Measurements from ENCODE around the gene PNISR.

Gene PNISR

DNA sequence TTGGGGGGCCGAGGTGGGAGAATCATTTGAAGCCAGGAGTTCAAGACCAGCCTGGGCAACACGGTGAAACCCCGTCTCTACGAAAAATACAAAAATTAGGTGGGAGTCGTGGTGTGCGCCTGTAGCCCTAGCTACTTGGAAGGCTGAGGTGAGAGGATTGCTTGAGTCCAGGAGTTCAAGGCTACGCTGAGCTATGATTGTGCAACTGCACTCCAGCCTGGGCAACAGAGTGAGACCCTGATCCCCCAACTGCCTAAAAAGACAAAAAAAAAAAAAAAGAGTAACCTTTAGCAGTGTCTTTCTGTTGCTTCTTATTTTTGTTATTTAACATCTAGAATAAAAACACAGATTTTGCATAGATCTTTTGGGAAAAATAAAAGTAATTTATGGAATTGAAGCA, 18.0 kb downstream of the PNISR start:
- DNase-seq, result no peak

GRCh38 chr6:99402448-99402847, 22.7 kb downstream of the PNISR start:
- no peak for DNase-seq

DNA sequence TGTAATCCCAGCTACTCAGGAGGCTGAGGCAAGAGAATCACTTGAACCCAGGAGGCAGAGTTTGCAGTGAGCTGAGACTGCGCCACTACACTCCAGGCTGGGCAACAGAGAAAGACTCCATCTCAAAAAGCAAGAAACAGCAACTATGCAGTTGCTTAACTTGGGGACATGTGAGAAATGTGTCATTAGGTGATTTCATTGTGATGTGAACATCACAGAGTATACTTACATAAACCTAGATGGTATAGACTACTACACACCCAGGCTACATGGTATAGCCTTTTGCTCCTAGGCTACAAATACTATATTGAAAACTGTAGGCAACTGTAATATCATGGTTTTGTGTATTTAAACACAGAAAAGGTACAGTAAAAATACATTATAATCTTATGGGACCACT, 27.8 kb downstream of the PNISR start:
- no peak for DNase-seq

GRCh38 chr6:99393698-99394531, 31.2 kb downstream of the PNISR start, which contains the start of gene COQ3:
Gene COQ3, minus strand, starts transcription at chr6:99394195. Its CDS starts 16 bp downstream, at chr6:99394179.
- peak; percentile 27 for DNase-seq

GRCh38 chr6:99393366-99393697, 31.8 kb downstream of the PNISR start:
- DNase-seq, result no peak

DNA sequence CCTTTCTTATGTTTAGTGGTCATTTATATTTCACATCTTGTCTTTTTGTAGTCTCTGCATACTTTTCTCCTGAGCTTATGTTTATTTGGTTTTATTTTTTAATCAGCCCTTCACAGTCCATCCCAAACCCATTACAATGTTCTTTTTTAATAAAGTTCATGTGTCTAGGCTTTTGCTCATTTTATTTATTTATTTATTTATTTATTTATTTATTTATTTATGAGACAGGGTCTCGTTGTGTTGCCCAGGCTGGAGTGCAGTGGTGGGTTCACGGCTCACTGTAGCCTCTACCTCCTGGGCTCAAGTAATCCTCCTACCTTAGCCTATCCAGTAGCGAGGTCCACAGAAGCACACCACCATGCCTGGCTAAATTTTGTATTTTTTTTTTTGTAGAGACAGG, 34.2 kb downstream of the PNISR start:
- DNase-seq, result no peak

DNA sequence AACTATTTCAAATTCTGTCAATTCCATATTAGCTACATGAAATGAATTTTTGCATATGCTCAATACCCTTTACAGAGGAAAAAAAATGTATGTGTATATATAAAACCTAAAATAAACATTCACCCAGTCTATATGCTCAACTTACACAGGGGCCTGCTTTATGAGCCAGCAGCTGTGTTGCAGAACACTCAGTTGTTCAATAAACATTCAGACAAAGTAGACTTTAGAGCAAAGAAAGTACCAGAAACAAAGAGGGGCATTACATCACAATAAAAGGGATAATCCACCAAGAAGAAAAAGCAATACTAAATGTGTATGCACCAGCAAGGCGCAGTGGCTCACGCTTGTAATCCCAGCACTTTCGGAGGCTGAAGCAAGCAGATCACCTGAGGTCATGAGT, 40.6 kb downstream of the PNISR start:
- no peak for DNase-seq

DNA sequence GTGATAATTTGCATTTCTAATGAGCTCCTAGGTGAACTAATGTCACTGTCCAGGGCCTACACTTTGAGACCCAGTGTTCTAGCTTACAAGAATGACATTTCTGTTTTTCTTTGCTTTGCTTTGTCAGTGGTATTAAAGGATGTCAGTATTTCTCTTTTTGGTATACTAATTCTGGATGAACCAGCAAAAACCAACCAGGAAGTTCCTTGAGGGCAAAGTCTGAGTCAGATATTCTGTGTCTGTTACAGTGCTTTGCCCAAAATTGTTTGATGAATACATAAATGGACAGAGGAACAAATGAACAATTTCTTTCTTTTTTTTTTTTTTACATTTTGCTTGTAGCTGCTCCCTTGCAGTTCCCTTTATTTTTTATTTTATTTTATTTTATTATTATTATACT, 46.5 kb downstream of the PNISR start:
- no peak for DNase-seq

- DNase-seq, result no peak
These were observed 55.6 kb downstream of the PNISR start for GRCh38 chr6:99369533-99369932.

GRCh38 chr6:99366852-99367251, 58.3 kb downstream of the PNISR start:
- no peak for DNase-seq

DNA sequence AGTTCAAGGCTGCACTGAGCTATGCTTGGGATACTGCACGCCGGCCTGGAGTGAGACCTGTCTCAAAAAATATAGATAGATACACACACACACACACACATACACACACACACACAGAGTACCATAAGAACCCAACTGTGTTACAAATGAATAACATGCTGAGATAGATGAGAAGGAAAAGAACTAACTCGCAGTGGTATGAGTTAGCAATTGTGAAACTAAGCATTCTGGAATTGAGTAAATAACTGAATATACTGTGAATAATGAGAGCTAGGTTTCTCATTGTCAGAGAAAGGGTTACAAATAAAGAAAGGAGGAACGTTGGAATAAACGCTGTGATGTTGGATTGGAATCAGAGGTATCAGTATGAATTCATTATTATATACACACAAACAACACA, 61.1 kb downstream of the PNISR start:
- no peak for DNase-seq

GRCh38 chr6:99362678-99363268, 62.3 kb downstream of the PNISR start:
- no peak for DNase-seq

DNA sequence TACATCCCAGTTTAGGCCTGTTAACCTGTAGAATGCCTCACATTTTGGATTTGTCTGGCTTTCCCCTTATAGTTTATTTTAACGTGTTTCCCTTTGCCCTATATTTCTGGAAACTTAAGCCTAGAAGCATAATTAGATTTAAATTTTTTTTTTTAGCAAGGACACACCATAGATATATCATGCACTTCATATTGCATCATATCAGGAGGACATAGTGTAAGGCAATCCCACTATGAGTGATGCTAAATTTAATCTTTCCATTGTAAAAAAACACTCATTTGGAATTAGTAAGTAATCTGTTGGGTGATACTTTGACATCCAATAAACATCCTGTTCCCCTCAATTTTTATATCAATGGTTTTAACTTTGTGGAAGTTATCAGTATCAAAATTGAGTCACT, 65.3 kb downstream of the PNISR start:
- no peak for DNase-seq

DNA sequence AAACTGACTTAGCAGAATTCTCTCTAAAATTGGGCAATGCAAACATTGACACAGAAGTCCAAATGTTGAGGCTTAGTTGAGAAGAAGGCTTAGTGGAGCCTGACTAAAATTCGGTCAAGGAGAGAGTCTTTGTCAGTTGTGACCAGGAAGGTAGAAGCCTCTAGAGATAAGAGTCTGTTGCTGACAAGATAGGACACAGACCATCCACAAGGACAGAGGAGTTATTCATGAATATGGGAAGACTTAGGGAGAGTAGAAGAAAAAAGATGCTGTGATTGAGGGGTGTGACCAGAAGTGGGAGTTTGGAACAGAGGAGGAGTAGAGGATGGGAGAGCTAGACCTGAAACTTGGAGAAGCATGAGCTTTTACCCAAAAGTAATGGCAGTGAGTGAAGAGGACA, 68.5 kb downstream of the PNISR start:
- DNase-seq, result no peak

DNA sequence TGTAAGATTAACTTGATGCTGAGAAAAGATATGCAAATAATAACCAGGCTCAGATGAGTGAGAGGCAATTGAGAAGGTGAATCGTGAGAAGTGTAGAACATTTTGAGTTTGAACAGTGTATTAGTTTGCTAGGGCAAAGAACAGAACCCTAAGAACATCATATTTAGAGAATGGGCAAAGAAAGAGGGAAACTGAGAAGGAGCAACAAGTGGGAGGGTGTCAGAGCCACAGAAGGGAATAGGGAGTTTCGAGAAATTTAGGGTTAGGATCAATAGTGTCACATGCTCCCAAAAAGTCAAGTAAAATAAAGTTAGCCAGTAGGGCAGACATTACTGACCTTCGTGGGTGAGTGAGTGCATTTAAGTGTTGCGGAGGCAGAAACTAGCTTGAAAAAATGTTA, 70.1 kb downstream of the PNISR start:
- DNase-seq, result no peak

DNA sequence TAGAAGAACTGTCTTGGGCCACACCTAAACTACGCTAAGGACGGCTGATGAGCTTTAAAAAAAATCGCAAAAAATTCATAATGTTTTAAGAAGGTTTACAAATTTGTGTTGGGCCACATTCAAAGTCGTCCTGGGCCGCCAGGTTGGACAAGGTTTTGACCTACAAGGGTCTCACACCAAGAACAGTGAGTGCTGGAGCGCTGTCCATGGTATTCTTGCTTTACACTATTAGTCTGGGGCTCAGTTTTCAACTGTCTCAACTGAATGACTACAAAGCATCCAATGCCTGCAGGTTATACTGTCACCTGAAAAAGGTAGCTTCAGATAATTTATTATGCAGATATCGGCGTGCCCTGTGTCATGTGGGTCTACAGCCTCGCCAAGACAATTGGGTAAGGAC, 72.0 kb downstream of the PNISR start:
- DNase-seq, result no peak

GRCh38 chr6:99350573-99350972, 74.5 kb downstream of the PNISR start:
- no peak for DNase-seq

- peak; percentile 41 for DNase-seq
These were observed 75.7 kb downstream of the PNISR start, which contains the start of gene FAXC for GRCh38 chr6:99349171-99350141. Gene FAXC, minus strand, starts transcription at chr6:99349674. Its CDS starts 302 bp downstream, at chr6:99349372.

GRCh38 chr6:99348288-99349170, 76.6 kb downstream of the PNISR start:
- no peak for DNase-seq
